HepG2 (cell line): ENCODE measurements around the gene CST4. TPM values are rescaled to one million over a fixed set of nuclear protein-coding genes. Genes with fewer than 3 reads are reported as not detected.

Experiments
- FOXA1 ChIP-seq, 2 experiments: fragments of 450-650 bp in 1 of 2; sonication (generic) in 1 of 2; formaldehyde crosslinking in 1 of 2; IDR thresholded peaks; 2 replicates each; pipeline versions ENCODE4 v1.4.0 to v1.6.1; 2016 to 2020; ENCODE audit warnings: missing genetic modification reagents in 1 of 2
- HDAC6 ChIP-seq: fragments of 200-600 bp; sonication (generic); IDR thresholded peaks from 2 replicates; pipeline ENCODE4 v1.7.0; 2017; ENCODE audit warnings: mild to moderate bottlenecking, antibody characterized with exemption, low read length, low read depth
- KLF12 ChIP-seq: sonication (generic); formaldehyde crosslinking; IDR thresholded peaks from 2 replicates; pipeline ENCODE4 v1.4.0; 2020; ENCODE audit warnings: missing genetic modification reagents, borderline replicate concordance
- SNAPC2 ChIP-seq: sonication (generic); formaldehyde crosslinking; IDR thresholded peaks from 2 replicates; pipeline ENCODE4 v1.8.1; 2022; ENCODE audit warnings: mild to moderate bottlenecking, missing genetic modification reagents
- SP4 ChIP-seq: sonication (generic); formaldehyde crosslinking; IDR thresholded peaks from 2 replicates; pipeline ENCODE4 v1.8.1; 2023; ENCODE audit warnings: mild to moderate bottlenecking, missing genetic modification reagents
- SSRP1 ChIP-seq: IDR thresholded peaks from 2 replicates; pipeline ENCODE4 v1.6.1; 2016; ENCODE audit warnings: control low read depth
- TBX3 ChIP-seq: fragments of 450-650 bp; IDR thresholded peaks from 2 replicates; pipeline ENCODE4 v1.6.1; 2017; ENCODE audit warnings: antibody characterized with exemption, mild to moderate bottlenecking, inconsistent platforms, borderline replicate concordance
- ZNF101 ChIP-seq: sonication (generic); formaldehyde crosslinking; IDR thresholded peaks from 2 replicates; pipeline ENCODE4 v1.4.0; 2020; ENCODE audit warnings: mild to moderate bottlenecking, low read depth, missing genetic modification reagents, borderline replicate concordance
- ZNF570 ChIP-seq: sonication (generic); formaldehyde crosslinking; IDR thresholded peaks from 2 replicates; pipeline ENCODE4 v1.4.0; 2020; ENCODE audit warnings: mild to moderate bottlenecking, missing genetic modification reagents, borderline replicate concordance
- ZNF746 ChIP-seq: sonication (generic); formaldehyde crosslinking; IDR thresholded peaks from 2 replicates; pipeline ENCODE4 v1.8.0; 2022; ENCODE audit warnings: mild to moderate bottlenecking, missing genetic modification reagents
- ZZZ3 ChIP-seq: sonication (generic); formaldehyde crosslinking; IDR thresholded peaks from 2 replicates; pipeline ENCODE4 v1.4.0; 2020; ENCODE audit warnings: missing genetic modification reagents, mild to moderate bottlenecking, borderline replicate concordance
- polyA plus RNA-seq, 8 experiments: library from polyadenylated mRNA; depleted of rRNA in 3 of 8; stranded (reverse) in 7 of 8; unstranded in 1 of 8; fragments of >200 nt; fragmentation: Illumina TruSeq in 4 of 8; extraction: Trizol in 4 of 8; gene quantifications; 2 replicates each; pipeline versions ENCODE4 v1.2.1 to v1.2.3, GENCODE V29; 2011 to 2016; ENCODE audit warnings: low read depth in 4 of 8, missing spikeins in 1 of 8, mixed read lengths in 1 of 8; ENCODE audit not compliant: insufficient read depth in 1 of 8
- total RNA-seq, 5 experiments: library from RNA; depleted of rRNA; stranded (reverse); fragments of >200 nt; fragmentation: Illumina TruSeq; extraction: Trizol; gene quantifications; 2 replicates each; pipeline ENCODE4 v1.2.3, GENCODE V29; 2016; ENCODE audit warnings: low read depth in 1 of 5
- TF ChIP-seq, protein P1 (sequence below), 2 experiments: sonication (generic) in 1 of 2; formaldehyde crosslinking in 1 of 2; IDR thresholded peaks; 2 replicates each; pipeline versions ENCODE4 v1.4.0 to v1.6.1; 2018 to 2020; ENCODE audit warnings: missing genetic modification reagents in 2 of 2, borderline replicate concordance in 1 of 2, low read depth in 1 of 2, mild to moderate bottlenecking in 1 of 2, missing biosample characterization in 1 of 2
- TF ChIP-seq, protein P2 (sequence below): sonication (generic); formaldehyde crosslinking; IDR thresholded peaks from 2 replicates; pipeline ENCODE4 v1.8.1; 2023; ENCODE audit warnings: mild to moderate bottlenecking, inconsistent platforms, moderate library complexity, missing genetic modification reagents, borderline replicate concordance
- TF ChIP-seq, protein P3 (sequence below): IDR thresholded peaks from 2 replicates; pipeline ENCODE4 v1.6.1; 2012; ENCODE audit warnings: inconsistent platforms
- TF ChIP-seq, protein P4 (sequence below): sonication (generic); formaldehyde crosslinking; IDR thresholded peaks from 2 replicates; pipeline ENCODE4 v1.4.0; 2020; ENCODE audit warnings: mild to moderate bottlenecking, missing genetic modification reagents

Gene CST4
- total and polyA plus RNA-seq, 2 of the 13 experiments (the other 11 are each of a cell fraction or from before 2014, with no cell fraction given) = not detected

DNA sequence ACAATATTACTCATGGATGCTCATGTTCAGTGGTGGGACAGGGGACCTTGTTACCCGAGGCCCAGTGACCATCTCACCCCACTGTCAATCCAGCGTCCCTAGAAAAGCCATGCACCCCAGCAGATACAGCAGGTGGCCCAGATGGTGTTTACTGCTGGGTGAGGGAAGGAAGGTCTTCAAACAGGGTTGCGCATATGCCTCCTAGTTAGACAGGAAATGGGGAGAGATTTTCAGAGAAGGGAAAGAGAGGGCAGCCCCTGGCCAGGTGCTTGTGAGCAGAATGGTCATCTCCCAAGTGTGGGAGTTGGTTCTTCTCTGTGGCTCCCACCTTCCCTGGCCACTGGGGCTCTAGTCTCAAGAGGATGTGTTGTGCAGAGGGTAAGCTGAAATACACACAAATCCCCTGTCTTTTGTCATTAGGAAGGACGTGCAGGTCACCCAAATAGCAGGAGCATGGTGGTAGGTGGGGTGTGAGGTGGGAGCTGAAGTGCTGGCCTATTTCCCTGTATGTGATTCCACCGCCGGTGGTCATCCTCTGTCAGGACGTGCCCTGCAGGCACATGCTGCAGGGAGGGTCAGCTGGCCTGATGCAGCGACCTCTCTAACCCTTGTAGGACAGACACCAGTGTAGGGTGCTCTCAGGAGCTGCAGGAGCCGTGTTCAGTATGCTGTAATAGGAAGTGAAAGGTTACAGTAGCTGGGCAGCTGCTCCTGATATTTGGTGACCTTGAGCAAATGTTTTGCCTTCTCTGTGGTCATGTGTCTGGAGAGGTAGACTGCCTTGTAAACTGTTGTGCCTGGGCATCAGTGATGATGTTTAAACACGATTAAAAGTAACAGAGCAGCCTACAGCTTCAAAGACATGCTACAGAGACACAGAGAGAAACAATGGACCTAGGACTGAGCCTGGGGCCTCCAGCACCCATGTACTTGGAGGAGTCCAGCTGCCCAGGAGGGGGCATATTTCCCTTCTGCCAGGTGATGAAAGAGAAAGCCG lies 47.9 kb downstream of the CST4 start (continued):
- TF ChIP-seq SP4 (CRISPR knock-in tag) (0 out of 2 replicates have a peak, but pooled peaks have one; percentile 34), KLF12 (CRISPR knock-in tag) (no peak), SSRP1 (0 out of 2 replicates have a peak, but pooled peaks have one; percentile 25), SNAPC2 (CRISPR knock-in tag) (peak; percentile 89; the same call in 1 of the 2 replicates), HDAC6 (no peak), ZNF570 (CRISPR knock-in tag) (no peak), ZNF101 (CRISPR knock-in tag) (no peak), ZZZ3 (CRISPR knock-in tag) (no peak; the same call in 1 of the 2 replicates), ZNF746 (CRISPR knock-in tag) (peak; percentile 35; the same call in 1 of the 2 replicates), TBX3 (no peak), FOXA1 (IDR thresholded peaks at IDR 0.05) (no peak), FOXA1 (CRISPR knock-in tag; IDR thresholded peaks at IDR 0.05) (peak; percentile 59)
- TF ChIP-seq, protein P1, sequence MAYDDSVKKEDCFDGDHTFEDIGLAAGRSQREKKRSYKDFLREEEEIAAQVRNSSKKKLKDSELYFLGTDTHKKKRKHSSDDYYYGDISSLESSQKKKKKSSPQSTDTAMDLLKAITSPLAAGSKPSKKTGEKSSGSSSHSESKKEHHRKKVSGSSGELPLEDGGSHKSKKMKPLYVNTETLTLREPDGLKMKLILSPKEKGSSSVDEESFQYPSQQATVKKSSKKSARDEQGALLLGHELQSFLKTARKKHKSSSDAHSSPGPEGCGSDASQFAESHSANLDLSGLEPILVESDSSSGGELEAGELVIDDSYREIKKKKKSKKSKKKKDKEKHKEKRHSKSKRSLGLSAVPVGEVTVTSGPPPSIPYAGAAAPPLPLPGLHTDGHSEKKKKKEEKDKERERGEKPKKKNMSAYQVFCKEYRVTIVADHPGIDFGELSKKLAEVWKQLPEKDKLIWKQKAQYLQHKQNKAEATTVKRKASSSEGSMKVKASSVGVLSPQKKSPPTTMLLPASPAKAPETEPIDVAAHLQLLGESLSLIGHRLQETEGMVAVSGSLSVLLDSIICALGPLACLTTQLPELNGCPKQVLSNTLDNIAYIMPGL (CRISPR knock-in tag; IDR thresholded peaks at IDR 0.05; ENCODE audit: borderline replicate concordance in 1 of 2, low read depth in 1 of 2) = peak in 1 of 2 experiments; percentile 77; a peak in 2 of 4 replicates
- TF ChIP-seq, protein P2, sequence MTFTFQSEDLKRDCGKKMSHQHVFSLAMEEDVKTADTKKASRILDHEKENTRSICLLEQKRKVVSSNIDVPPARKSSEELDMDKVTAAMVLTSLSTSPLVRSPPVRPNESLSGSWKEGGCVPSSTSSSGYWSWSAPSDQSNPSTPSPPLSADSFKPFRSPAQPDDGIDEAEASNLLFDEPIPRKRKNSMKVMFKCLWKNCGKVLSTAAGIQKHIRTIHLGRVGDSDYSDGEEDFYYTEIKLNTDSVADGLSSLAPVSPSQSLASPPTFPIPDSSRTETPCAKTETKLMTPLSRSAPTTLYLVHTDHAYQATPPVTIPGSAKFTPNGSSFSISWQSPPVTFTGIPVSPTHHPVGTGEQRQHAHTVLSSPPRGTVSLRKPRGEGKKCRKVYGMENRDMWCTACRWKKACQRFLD (CRISPR knock-in tag) = no peak
- TF ChIP-seq, protein P3, sequence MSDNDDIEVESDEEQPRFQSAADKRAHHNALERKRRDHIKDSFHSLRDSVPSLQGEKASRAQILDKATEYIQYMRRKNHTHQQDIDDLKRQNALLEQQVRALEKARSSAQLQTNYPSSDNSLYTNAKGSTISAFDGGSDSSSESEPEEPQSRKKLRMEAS = peak; percentile 75
- TF ChIP-seq, protein P4, sequence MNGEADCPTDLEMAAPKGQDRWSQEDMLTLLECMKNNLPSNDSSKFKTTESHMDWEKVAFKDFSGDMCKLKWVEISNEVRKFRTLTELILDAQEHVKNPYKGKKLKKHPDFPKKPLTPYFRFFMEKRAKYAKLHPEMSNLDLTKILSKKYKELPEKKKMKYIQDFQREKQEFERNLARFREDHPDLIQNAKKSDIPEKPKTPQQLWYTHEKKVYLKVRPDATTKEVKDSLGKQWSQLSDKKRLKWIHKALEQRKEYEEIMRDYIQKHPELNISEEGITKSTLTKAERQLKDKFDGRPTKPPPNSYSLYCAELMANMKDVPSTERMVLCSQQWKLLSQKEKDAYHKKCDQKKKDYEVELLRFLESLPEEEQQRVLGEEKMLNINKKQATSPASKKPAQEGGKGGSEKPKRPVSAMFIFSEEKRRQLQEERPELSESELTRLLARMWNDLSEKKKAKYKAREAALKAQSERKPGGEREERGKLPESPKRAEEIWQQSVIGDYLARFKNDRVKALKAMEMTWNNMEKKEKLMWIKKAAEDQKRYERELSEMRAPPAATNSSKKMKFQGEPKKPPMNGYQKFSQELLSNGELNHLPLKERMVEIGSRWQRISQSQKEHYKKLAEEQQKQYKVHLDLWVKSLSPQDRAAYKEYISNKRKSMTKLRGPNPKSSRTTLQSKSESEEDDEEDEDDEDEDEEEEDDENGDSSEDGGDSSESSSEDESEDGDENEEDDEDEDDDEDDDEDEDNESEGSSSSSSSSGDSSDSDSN (CRISPR knock-in tag) = peak; percentile 66
